ENCODE data around the gene CRABP2.
A peak's percentile ranks its signal among the peaks of the same experiment; 100 is the strongest.

The CRABP2 gene

DNA sequence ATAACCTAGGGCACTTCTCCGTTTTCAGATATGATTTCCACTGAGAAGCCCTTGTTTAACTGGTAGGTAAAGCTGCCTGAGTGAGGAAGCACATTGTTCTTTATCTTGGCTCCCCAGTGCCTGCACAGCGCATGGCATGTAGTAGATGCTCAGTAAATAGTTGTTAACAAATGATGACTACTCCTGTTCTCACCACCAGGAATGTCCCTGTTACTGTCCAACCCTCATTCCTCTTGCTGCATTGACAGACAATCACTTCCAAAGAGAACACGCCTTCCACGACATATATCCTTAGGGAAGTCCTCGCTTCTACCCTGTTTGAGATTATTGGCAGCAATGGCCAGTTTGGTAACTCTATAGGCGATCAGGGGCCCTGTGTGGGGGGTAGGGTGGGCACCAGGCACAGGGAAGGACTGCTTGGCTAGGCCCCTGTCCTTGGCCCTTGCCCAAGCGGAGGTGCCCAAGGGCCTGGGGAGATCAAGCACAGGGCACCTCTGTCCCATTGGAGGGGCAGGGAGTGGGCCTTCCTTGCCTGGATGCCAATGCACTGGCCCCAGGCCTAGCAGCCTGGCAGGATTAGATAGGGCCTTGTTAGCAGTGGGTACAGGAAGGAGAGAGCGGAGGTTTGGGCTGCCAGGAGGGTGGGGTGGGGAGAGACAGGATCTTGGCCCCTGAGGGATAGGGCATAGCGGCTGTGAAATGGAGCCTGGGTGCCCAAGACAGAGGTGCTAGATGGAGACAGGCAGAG is 38.3 kb downstream of the CRABP2 start:
- no peak for DNase-seq

- DNase-seq, result no peak
Measured at GRCh38 chr1:156665539-156665938, 39.8 kb downstream of the CRABP2 start.

- no peak for DNase-seq
Measured at GRCh38 chr1:156664767-156665411, 40.5 kb downstream of the CRABP2 start.

DNA sequence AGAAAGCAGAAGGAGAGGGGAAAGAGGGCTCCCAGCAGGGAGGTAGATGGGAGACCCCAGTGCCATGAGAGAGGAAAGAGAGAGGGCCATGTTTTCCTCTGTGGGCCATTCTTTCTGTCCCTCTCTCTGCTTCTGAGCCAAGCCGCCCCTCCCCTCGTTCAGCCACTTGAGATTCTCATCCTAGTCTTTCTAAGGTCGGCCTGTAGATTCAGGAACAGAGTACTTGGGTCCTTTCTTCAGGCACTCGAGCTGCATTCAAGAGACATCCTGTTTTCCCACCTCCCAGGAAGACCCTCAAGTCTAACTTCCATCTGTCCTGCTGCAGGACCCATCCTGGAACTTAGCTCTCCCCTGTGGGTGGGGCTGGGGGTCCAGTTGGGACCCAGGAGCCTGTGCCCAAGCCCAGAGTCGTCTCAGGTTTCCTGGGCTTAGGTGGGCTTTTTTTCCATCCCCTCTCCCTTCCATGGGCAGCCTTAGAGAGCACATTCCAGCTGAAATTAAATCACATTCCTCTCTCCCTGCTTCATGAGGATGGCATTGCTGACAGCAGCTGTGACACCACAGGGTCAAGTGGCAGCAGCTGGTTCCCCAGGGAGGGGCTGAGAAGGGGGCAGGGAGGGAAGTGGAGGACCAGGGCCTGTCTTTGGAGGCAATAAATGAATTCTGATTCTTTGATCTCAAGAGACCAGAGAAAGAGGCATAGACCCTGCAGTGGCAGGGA is 41.2 kb downstream of the CRABP2 start:
- no peak for DNase-seq

- DNase-seq, result no peak
Measured at GRCh38 chr1:156663178-156663577, 42.2 kb downstream of the CRABP2 start.

DNA sequence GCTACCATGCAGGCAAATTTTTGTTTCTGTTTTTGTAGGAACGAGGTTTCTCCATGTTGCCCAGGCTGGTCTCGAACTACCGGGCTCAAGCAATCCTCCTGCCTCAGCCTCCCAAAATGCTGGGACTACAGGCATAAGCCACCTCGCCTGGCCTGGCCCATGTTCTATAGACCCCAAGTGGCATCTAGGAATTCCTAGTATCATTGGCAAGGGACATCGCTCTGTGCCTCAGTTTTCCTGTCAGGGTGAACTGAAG is 42.7 kb downstream of the CRABP2 start:
- DNase-seq, result no peak

DNA sequence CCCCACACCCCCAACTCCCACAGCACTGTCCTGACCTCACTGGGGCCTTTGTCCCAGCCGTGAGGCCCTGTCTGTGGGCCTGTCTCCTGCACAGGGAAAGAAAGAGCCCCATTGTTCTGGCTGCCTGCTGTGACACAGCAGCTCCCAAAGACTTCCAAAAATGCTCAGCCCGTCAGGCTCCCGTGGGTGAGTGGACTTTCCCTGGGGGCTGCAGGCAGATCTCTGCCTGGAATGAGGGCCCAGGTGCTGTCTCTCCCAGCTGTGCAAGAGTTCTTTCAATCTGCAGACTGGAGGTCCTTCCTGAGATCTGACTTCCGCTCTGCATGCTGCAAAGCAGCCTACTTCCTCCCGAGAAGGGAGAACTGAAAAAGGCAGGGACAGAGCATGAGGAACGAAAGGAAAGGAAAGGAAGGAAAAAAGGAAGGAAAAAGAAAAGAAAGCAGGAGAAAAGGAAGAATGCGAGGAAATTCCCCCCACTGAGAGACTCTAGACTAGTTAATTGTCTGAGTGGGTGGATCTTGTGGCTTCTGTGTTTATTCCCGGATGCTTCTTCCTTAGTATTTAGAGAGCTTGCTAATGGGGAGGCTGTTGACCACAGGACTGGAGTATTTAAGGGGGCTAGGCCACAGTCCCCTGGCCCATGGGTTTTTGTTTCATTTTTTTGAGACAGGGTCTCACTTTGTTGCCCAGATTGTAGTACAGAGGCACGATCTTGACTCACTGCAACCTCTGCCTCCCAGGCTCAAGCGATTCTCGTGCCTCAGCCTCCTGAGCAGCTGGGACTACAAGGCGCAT is 43.2 kb downstream of the CRABP2 start:
- no peak for DNase-seq

DNA sequence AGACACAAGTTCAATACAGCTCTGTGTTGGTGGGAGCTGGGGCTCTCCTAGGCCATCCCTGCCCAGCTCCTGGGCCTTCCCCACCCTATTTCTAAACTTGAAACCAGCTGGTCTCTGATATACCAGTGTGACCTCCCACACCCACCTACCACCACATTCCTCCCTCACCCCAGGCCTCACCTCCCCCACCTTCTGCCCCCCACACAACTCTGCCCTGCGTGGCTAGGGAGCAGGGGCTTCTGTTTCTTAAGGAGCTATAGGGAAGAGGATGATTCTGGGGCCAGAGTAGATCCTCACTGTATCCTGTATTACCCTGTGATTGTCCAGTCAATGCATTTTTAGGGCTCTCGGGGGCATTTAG is 44.7 kb downstream of the CRABP2 start:
- DNase-seq, result no peak

GRCh38 chr1:156659988-156660751 is 45.2 kb downstream of the CRABP2 start:
- DNase-seq, result peak; percentile 93

DNA sequence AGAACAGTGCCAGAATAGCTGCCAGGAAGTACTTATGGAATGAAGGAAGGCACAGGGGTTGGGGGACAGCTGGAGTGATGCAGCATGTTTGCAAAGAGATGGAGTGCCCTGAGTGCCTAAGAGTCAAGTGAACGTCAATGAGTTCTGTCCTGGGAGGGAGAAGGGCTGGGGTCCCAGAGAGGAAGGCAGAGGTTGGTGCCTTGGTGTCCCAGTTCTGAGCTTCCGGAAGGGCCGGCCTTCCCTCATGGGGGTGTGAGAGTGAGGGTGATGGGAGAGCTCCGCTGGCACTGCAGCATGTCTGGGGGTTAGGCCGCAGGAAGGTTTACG is 45.8 kb downstream of the CRABP2 start:
- no peak for DNase-seq

GRCh38 chr1:156658945-156659574 is 46.3 kb downstream of the CRABP2 start:
- no peak for DNase-seq

GRCh38 chr1:156658496-156658895 is 46.9 kb downstream of the CRABP2 start:
- DNase-seq, result no peak

- no peak for DNase-seq
Measured at GRCh38 chr1:156657741-156658319, 47.6 kb downstream of the CRABP2 start.

GRCh38 chr1:156656806-156657740 is 48.3 kb downstream of the CRABP2 start:
- peak; percentile 77 for DNase-seq

DNA sequence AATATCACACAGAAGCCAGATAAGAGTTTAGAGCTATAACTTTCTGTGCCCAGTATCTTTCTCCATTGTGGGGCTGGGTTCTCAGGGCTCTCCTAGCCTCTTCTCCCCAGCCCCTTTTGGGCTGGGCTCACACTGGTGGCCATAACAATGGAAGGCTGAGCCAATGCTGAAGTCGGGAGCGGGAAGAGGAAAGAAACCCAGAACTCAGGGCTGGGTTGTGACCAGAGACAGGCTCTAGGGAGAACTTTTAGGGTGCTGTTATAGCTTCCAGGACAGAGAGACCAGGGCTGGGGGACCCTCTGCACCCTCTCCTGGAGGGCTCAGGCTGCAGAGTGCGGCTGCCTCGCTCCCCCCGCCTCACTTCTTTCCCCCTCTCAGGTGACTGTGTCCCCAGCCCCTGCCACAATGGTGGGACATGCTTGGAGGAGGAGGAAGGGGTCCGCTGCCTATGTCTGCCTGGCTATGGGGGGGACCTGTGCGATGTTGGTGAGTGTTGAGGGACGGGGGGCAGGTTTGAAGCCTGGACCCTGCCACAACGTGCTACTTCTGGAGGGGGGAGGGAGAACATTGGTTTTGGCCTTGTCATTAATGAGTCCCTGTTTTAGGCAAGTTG is 49.4 kb downstream of the CRABP2 start:
- DNase-seq, result no peak

DNA sequence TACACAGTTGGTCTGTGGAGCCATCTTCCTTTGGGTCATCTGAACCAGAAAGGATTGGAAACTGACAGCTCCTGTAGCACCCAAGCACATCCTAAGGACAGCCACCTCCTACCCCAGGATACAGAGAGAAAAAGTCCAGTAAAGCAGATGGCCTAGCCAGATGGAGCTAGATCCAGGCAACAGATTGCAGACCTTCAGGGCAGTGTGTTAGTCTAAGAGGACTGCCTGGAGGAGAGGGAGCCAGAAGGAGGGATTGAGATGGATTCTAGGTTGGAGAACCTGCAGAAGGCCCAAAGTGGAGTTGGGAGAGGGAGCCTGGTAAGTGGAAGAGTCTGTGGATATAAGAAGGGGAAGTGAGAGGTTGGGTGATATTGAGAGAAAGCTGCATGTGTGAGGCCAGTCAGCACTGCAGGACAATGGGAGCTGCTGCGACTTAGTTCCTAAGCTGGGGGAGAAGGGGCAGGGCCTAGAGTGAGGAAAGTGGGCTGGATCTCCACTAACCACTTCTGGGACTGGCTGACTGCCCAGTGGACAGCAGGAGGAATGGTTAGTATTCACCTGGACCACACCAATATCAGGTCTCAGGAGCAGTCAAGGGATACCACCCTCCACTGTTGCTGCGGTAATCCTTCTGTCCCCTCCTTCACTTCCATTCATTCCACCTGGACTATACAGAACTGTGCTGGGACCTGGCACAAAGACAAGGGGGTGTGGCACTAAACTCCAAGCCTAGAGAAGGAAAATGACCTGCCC is 50.1 kb downstream of the CRABP2 start:
- no peak for DNase-seq

DNA sequence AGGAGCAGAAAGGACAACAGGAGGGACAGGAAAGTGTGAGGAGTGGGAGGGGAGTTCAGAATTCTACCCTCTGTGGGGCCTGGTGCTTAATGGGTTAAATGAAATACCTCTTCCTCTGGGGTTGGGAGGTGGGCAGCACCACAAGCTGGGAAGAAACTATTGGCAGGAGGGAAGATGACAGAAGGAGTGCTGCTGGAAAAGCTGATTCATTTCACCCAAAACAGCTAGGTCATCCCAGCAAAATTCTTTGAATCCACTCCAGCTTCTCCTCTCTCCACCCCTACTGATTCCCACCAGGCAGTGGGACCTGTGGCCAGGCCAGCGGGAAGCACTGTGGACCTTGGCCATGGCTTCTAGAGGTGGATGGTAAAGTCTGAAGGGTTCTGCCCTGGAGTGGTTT is 50.7 kb downstream of the CRABP2 start:
- DNase-seq, result no peak

DNA sequence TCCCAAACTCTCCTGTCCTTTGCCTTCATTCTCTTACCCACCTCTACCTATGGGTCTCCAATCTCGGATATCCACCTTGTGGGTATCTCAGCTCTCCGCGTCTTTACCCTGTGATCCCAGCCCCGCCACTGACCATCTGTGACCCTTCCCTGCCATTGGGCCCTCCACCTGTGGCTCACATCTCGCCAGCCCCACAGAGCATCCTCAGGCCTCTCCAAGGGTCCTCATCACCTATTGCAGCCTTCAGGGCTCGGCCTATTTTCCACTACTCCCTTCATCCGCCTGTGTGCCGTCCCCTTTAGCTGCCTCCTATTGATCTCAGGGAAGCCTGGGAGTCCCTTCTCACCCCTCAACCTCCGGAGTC is 52.4 kb downstream of the CRABP2 start:
- DNase-seq, result no peak

DNA sequence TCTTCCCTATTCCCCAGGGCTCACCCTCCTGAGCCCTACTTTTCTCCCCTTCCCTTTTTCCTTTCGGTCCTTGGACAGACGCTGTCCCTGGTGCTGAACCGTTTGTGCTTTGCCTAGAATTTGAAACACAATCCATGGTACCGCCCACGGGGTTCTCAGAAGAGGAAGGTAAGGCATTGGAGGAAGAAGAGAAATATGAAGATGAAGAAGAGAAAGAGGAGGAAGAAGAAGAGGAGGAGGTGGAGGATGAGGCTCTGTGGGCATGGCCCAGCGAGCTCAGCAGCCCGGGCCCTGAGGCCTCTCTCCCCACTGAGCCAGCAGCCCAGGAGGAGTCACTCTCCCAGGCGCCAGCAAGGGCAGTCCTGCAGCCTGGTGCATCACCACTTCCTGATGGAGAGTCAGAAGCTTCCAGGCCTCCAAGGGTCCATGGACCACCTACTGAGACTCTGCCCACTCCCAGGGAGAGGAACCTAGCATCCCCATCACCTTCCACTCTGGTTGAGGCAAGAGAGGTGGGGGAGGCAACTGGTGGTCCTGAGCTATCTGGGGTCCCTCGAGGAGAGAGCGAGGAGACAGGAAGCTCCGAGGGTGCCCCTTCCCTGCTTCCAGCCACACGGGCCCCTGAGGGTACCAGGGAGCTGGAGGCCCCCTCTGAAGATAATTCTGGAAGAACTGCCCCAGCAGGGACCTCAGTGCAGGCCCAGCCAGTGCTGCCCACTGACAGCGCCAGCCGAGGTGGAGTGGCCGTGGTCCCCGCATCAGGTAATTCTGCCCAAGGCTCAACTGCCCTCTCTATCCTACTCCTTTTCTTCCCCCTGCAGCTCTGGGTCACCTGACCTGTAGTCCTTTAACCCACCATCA is 53.0 kb downstream of the CRABP2 start:
- no peak for DNase-seq
